ENCODE data around the gene ACOX2.

- TF ChIP-seq LEF1 (IDR thresholded peaks at IDR 0.05; ENCODE audit: borderline replicate concordance) (no peak), TARDBP (IDR thresholded peaks at IDR 0.05) (no peak), PKNOX1 (IDR thresholded peaks at IDR 0.05) (no peak), SP1 (IDR thresholded peaks at IDR 0.05) (no peak), ELF4 (IDR thresholded peaks at IDR 0.05) (no peak), FOXA1 (IDR thresholded peaks at IDR 0.05) (no peak), BHLHE40 (IDR thresholded peaks at IDR 0.05; ENCODE audit: borderline replicate concordance) (no peak), FOXM1 (IDR thresholded peaks at IDR 0.05; ENCODE audit: borderline replicate concordance) (no peak), ZNF384 (IDR thresholded peaks at IDR 0.05) (no peak), FOXK2 (IDR thresholded peaks at IDR 0.05) (no peak), SUZ12 (IDR thresholded peaks at IDR 0.05) (no peak), L3MBTL2 (conservative IDR thresholded peaks at IDR 0.05) (no peak), ARNT (IDR thresholded peaks at IDR 0.05) (no peak), HDGF (IDR thresholded peaks at IDR 0.05; ENCODE audit: borderline replicate concordance) (no peak)
These were observed 77.8 kb downstream of the ACOX2 start for GRCh38 chr3:58459160-58459559.

All from HEK293T (cell line).